Measurements from ENCODE around the gene TRIM31.

- TF ChIP-seq, protein P1, sequence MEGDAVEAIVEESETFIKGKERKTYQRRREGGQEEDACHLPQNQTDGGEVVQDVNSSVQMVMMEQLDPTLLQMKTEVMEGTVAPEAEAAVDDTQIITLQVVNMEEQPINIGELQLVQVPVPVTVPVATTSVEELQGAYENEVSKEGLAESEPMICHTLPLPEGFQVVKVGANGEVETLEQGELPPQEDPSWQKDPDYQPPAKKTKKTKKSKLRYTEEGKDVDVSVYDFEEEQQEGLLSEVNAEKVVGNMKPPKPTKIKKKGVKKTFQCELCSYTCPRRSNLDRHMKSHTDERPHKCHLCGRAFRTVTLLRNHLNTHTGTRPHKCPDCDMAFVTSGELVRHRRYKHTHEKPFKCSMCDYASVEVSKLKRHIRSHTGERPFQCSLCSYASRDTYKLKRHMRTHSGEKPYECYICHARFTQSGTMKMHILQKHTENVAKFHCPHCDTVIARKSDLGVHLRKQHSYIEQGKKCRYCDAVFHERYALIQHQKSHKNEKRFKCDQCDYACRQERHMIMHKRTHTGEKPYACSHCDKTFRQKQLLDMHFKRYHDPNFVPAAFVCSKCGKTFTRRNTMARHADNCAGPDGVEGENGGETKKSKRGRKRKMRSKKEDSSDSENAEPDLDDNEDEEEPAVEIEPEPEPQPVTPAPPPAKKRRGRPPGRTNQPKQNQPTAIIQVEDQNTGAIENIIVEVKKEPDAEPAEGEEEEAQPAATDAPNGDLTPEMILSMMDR (conservative IDR thresholded peaks at IDR 0.05 in 1 of 2, IDR thresholded peaks at IDR 0.05 in 1 of 2; ENCODE audit: low read depth in 1 of 2, low read length in 2 of 2): no peak
- TF ChIP-seq EZH2 (IDR thresholded peaks at IDR 0.05; ENCODE audit: low read length, missing control alignments): no peak
Measured at GRCh38 chr6:30096829-30097228, 16.1 kb downstream of the TRIM31 start.

Data from fibroblast of lung (primary cell).